Measurements from ENCODE around the gene THADA. TPM values are rescaled to one million over a fixed set of nuclear protein-coding genes. Genes with fewer than 3 reads are reported as not detected.

Gene THADA
- total RNA-seq, 4 donors from 2014 or later = 35.7 to 49.2 (median 47.4) TPM

GRCh38 chr2:43480874-43481273, 115.0 kb downstream of the THADA start:
- 56 to 63% methylated on average over 3 of the region's 3 CpGs for WGBS, 2 donors
- TF ChIP-seq POLR2A (IDR thresholded peaks at IDR 0.05) (no peak), CTCF (IDR thresholded peaks at IDR 0.05) (no peak), EP300 (IDR thresholded peaks at IDR 0.05) (no peak)

GRCh38 chr2:43478412-43479086, 117.3 kb downstream of the THADA start:
- Histone ChIP-seq H3K4me1 (peaks cover 0 to 30% (median 12%) of the 10 kb centered on the region in 4 donors), H3K36me3 (peaks cover 0 to 5% (median 0%) of the 10 kb centered on the region in 3 donors), H3K9me3 (no peaks in the 10 kb centered on the region), H3K27ac (no peak overlapping the region), H3K4me3 (no peak overlapping the region), H3K27me3 (no peaks in the 10 kb centered on the region)
- DNase-seq (ENCODE audit: low spot score in 2 of 2) = no peak
- 45 to 56% methylated on average over 3 of the region's 3 CpGs for WGBS, 2 donors
- TF ChIP-seq POLR2A (IDR thresholded peaks at IDR 0.05) (no peak), EP300 (IDR thresholded peaks at IDR 0.05) (no peak), CTCF (IDR thresholded peaks at IDR 0.05) (no peak)

More at GRCh38 chr2:43480874-43481273, 115.0 kb downstream of the THADA start:
- H3K4me3 ChIP-seq = no peak overlapping the region
- H3K27me3 ChIP-seq = no peaks in the 10 kb centered on the region
- no peaks in the 10 kb centered on the region for H3K9me3 ChIP-seq
- no peak for DNase-seq (ENCODE audit: low spot score in 2 of 2)
- H3K36me3 ChIP-seq = no peaks in the 10 kb centered on the region
- peak overlapping the region in 2 of 4 donors; percentile 27 to 85 for H3K27ac ChIP-seq
- H3K4me1 ChIP-seq = peaks cover 0 to 51% (median 15%) of the 10 kb centered on the region in 4 donors

GRCh38 chr2:43475922-43476321, 119.9 kb downstream of the THADA start:
- 94 to 99% methylated on average over 2 of the region's 2 CpGs for WGBS, 2 donors

GRCh38 chr2:43475137-43475846, 120.5 kb downstream of the THADA start:
- Histone ChIP-seq H3K9me3 (no peaks in the 10 kb centered on the region), H3K27me3 (no peaks in the 10 kb centered on the region), H3K36me3 (peaks cover 0 to 5% (median 0%) of the 10 kb centered on the region in 3 donors), H3K27ac (no peak overlapping the region), H3K4me3 (no peak overlapping the region), H3K4me1 (no peaks in the 10 kb centered on the region)
- TF ChIP-seq CTCF (IDR thresholded peaks at IDR 0.05) (no peak), EP300 (IDR thresholded peaks at IDR 0.05) (no peak)
- WGBS, 2 donors = 92 to 93% methylated on average over 10 of the region's 10 CpGs
- no peak for DNase-seq (ENCODE audit: low spot score in 2 of 2)

More at GRCh38 chr2:43475922-43476321, 119.9 kb downstream of the THADA start:
- Histone ChIP-seq H3K9me3 (no peaks in the 10 kb centered on the region), H3K27ac (no peak overlapping the region), H3K4me3 (no peak overlapping the region), H3K36me3 (peaks cover 0 to 5% (median 0%) of the 10 kb centered on the region in 3 donors), H3K27me3 (no peaks in the 10 kb centered on the region), H3K4me1 (peaks cover 0 to 6% (median 2%) of the 10 kb centered on the region in 4 donors)
- DNase-seq (ENCODE audit: low spot score in 2 of 2) = no peak
- no peak for TF ChIP-seq CTCF (IDR thresholded peaks at IDR 0.05)
- no peak for TF ChIP-seq EP300 (IDR thresholded peaks at IDR 0.05)
- no peak for TF ChIP-seq POLR2A (IDR thresholded peaks at IDR 0.05)

GRCh38 chr2:43474273-43474672, 121.6 kb downstream of the THADA start:
- Histone ChIP-seq H3K27me3 (no peaks in the 10 kb centered on the region), H3K36me3 (peaks cover 0 to 5% (median 0%) of the 10 kb centered on the region in 3 donors), H3K4me1 (peaks cover 0 to 6% (median under 1%) of the 10 kb centered on the region in 4 donors), H3K27ac (no peak overlapping the region), H3K4me3 (no peak overlapping the region), H3K9me3 (no peaks in the 10 kb centered on the region)
- no peak for TF ChIP-seq POLR2A (IDR thresholded peaks at IDR 0.05)
- no peak for TF ChIP-seq EP300 (IDR thresholded peaks at IDR 0.05)
- no peak for TF ChIP-seq CTCF (IDR thresholded peaks at IDR 0.05)
- WGBS, 2 donors = 73 to 75% methylated on average over 5 of the region's 5 CpGs
- DNase-seq (ENCODE audit: low spot score in 2 of 2) = no peak
